ENCODE results near the gene MRPL23.

GRCh38 chr11:2002042-2002776, 55.1 kb downstream of the MRPL23 start:
- TF ChIP-seq EZH2 (IDR thresholded peaks at IDR 0.05; ENCODE audit: low read depth) (no peak), CTCF (conservative IDR thresholded peaks at IDR 0.05) (no peak)
